ENCODE data around the gene SPC25. TPM values are rescaled to one million over a fixed set of nuclear protein-coding genes. Genes with fewer than 3 reads are reported as not detected.

SPC25 gene
- total RNA-seq, 1 experiment from 2014 or later, result 29.8 TPM

- DNase-seq (ENCODE audit: low read depth, low spot score), result no peak
- H3K9ac ChIP-seq (ENCODE audit: low read length), result no peak overlapping the region
- POLR2A ChIA-PET, result no interaction called here
- H3K9me2 ChIP-seq (ENCODE audit: insufficient read depth), result no peaks in the 10 kb centered on the region
- H2AFZ ChIP-seq (ENCODE audit: low read depth, low read length, poor library complexity, severe bottlenecking), result no peak overlapping the region
- intact Hi-C loops (cut with micrococcal nuclease), result no loop called here
- no TSS peak for BruUV-seq (replicated peaks)
- no peak for ATAC-seq
- no peak overlapping the region for H3K4me2 ChIP-seq (ENCODE audit: low read length)
- TF ChIP-seq ZNF274 (IDR thresholded peaks at IDR 0.05; ENCODE audit: low read depth, low read length), result no peak
- no peak for TF ChIP-seq ELF1 (IDR thresholded peaks at IDR 0.05; ENCODE audit: borderline replicate concordance, low read depth)
- TF ChIP-seq SRF (IDR thresholded peaks at IDR 0.05; ENCODE audit: low read depth), result no peak
- TF ChIP-seq EZH2 (IDR thresholded peaks at IDR 0.05), result no peak
- TF ChIP-seq CEBPB (IDR thresholded peaks at IDR 0.05; ENCODE audit: low read depth), result no peak
- TF ChIP-seq SP1 (IDR thresholded peaks at IDR 0.05; ENCODE audit: low read depth), result no peak
- TF ChIP-seq FOSL1 (IDR thresholded peaks at IDR 0.05; ENCODE audit: low read depth), result no peak
- TF ChIP-seq MAX (IDR thresholded peaks at IDR 0.05), result no peak
- TF ChIP-seq RAD21 (IDR thresholded peaks at IDR 0.05; ENCODE audit: low read depth), result no peak
- no peak for TF ChIP-seq POLR2A (IDR thresholded peaks at IDR 0.05; ENCODE audit: borderline replicate concordance, extremely low read depth, insufficient read depth, insufficient read length)
- TF ChIP-seq POLR2AphosphoS5 (IDR thresholded peaks at IDR 0.05; ENCODE audit: low read depth, low read length), result no peak
- TF ChIP-seq TCF7L2 (IDR thresholded peaks at IDR 0.05; ENCODE audit: borderline replicate concordance, extremely low read depth, insufficient read depth, insufficient read length), result no peak
- no peak for TF ChIP-seq EZH2phosphoT487 (IDR thresholded peaks at IDR 0.05; ENCODE audit: borderline replicate concordance)
- H3K4me1 ChIP-seq (ENCODE audit: control insufficient read depth in 1 of 2, insufficient read depth in 2 of 2, low read length in 2 of 2), result peaks cover 0 to 14% of the 10 kb centered on the region in 2 experiments; a peak in 2 of 4 replicates
- RAD21 ChIA-PET (ENCODE audit: low non-redundant PET in 1 of 2, low total read pairs in 2 of 2, uncharacterized antibody in 2 of 2, unreplicated experiment in 2 of 2), result no interaction called here
- H4K20me1 ChIP-seq (ENCODE audit: insufficient read depth), result no peaks in the 10 kb centered on the region
- no peaks in the 10 kb centered on the region for H3K36me3 ChIP-seq (ENCODE audit: control insufficient read depth in 1 of 2, insufficient read depth in 2 of 2, low read length in 2 of 2)
- H3K79me2 ChIP-seq (ENCODE audit: insufficient read depth, low read length), result no peaks in the 10 kb centered on the region
- no peak overlapping the region for H3K27ac ChIP-seq (ENCODE audit: low read depth, low read length)
- no peak overlapping the region for H3K4me3 ChIP-seq (replicated peaks in 1 of 2; ENCODE audit: low read depth in 1 of 2, low read length in 2 of 2)
- H3K27me3 ChIP-seq (ENCODE audit: insufficient read depth, low read length), result no peaks in the 10 kb centered on the region
- H3K9me3 ChIP-seq (ENCODE audit: control insufficient read depth in 1 of 2, insufficient read depth in 1 of 2, low read depth in 1 of 2, low read length in 2 of 2), result no peaks in the 10 kb centered on the region
- CTCF ChIA-PET, result no interaction called here
These were observed 36.8 kb downstream of the SPC25 start for GRCh38 chr2:168853471-168853870.

GRCh38 chr2:168852481-168852880, 37.7 kb downstream of the SPC25 start:
- ATAC-seq (no peak), DNase-seq (ENCODE audit: low read depth, low spot score) (no peak)
- Histone ChIP-seq H3K9me3 (ENCODE audit: control insufficient read depth in 1 of 2, insufficient read depth in 1 of 2, low read depth in 1 of 2, low read length in 2 of 2) (no peaks in the 10 kb centered on the region), H3K4me2 (ENCODE audit: low read length) (no peak overlapping the region), H3K27ac (ENCODE audit: low read depth, low read length) (no peak overlapping the region), H3K36me3 (ENCODE audit: control insufficient read depth in 1 of 2, insufficient read depth in 2 of 2, low read length in 2 of 2) (no peaks in the 10 kb centered on the region), H2AFZ (ENCODE audit: low read depth, low read length, poor library complexity, severe bottlenecking) (no peak overlapping the region), H4K20me1 (ENCODE audit: insufficient read depth) (no peaks in the 10 kb centered on the region), H3K4me3 (replicated peaks in 1 of 2; ENCODE audit: low read depth in 1 of 2, low read length in 2 of 2) (no peak overlapping the region), H3K9me2 (ENCODE audit: insufficient read depth) (no peaks in the 10 kb centered on the region), H3K79me2 (ENCODE audit: insufficient read depth, low read length) (no peaks in the 10 kb centered on the region), H3K9ac (ENCODE audit: low read length) (no peak overlapping the region), H3K4me1 (ENCODE audit: control insufficient read depth in 1 of 2, insufficient read depth in 2 of 2, low read length in 2 of 2) (peaks cover 0 to 14% of the 10 kb centered on the region in 2 experiments; a peak in 2 of 4 replicates), H3K27me3 (ENCODE audit: insufficient read depth, low read length) (no peaks in the 10 kb centered on the region)
- ChIA-PET CTCF (no interaction called here), POLR2A (no interaction called here), RAD21 (ENCODE audit: low non-redundant PET in 1 of 2, low total read pairs in 2 of 2, uncharacterized antibody in 2 of 2, unreplicated experiment in 2 of 2) (no interaction called here)
- TF ChIP-seq SP1 (IDR thresholded peaks at IDR 0.05; ENCODE audit: low read depth) (no peak), POLR2A (IDR thresholded peaks at IDR 0.05; ENCODE audit: borderline replicate concordance, extremely low read depth, insufficient read depth, insufficient read length) (no peak), CBX3 (IDR thresholded peaks at IDR 0.05; ENCODE audit: low read depth) (no peak), RAD21 (IDR thresholded peaks at IDR 0.05; ENCODE audit: low read depth) (no peak), ATF3 (IDR thresholded peaks at IDR 0.05) (no peak), ZFX (IDR thresholded peaks at IDR 0.05) (no peak), SIN3A (IDR thresholded peaks at IDR 0.05; ENCODE audit: low read depth) (no peak), EGR1 (IDR thresholded peaks at IDR 0.05; ENCODE audit: low read depth) (no peak), FOSL1 (IDR thresholded peaks at IDR 0.05; ENCODE audit: low read depth) (no peak)
- intact Hi-C loops (cut with micrococcal nuclease), result no loop called here
- no TSS peak for BruUV-seq (replicated peaks)

All from HCT116 (cell line).